Thyroid gland (tissue), 4 donors: ENCODE measurements around the gene LSM3. TPM values are rescaled to one million over a fixed set of nuclear protein-coding genes. Genes with fewer than 3 reads are reported as not detected.
A peak's percentile ranks its signal among the peaks of the same experiment; 100 is the strongest.

ENCODE experiments used
- DNase-seq, 2 donors: peaks; one replicate each; pipeline ENCODE4 v3.0.0-alpha.2; 2019
- H3K27ac ChIP-seq, 3 donors: fragments of 200-600 bp; sonication (generic); 1 replicate in 2 of 3; 2 replicates in 1 of 3; pipeline ENCODE4 v1.5.1; 2016 to 2019; ENCODE audit warnings: mild to moderate bottlenecking in 1 of 3, moderate library complexity in 1 of 3
- H3K27me3 ChIP-seq: fragments of 200-600 bp; sonication (generic); one replicate; pipeline ENCODE4 v1.5.1; 2019
- H3K36me3 ChIP-seq, 2 donors: fragments of 200-600 bp; sonication (generic); one replicate each; pipeline ENCODE4 v1.5.1; 2016 to 2019
- H3K4me1 ChIP-seq, 2 donors: fragments of 200-600 bp; sonication (generic); one replicate each; pipeline ENCODE4 v1.5.1; 2017 to 2019
- H3K4me3 ChIP-seq, 3 donors: fragments of 200-600 bp; sonication (generic); replicated peaks in 1 of 3; 1 replicate in 2 of 3; 2 replicates in 1 of 3; pipeline ENCODE4 v1.5.1; 2016; ENCODE audit warnings: mild to moderate bottlenecking in 1 of 3
- H3K9me3 ChIP-seq: fragments of 200-600 bp; sonication (generic); one replicate; pipeline ENCODE4 v1.5.1; 2017
- POLR2A ChIP-seq, 2 donors: fragments of 450-650 bp; IDR thresholded peaks; one replicate each; pipeline ENCODE4 v1.6.1; 2017; ENCODE audit warnings: antibody characterized with exemption in 2 of 2, mild to moderate bottlenecking in 2 of 2, moderate library complexity in 1 of 2
- WGBS, 2 donors: methylation state at CpG; one replicate each; pipeline ENCODE4 v1.1.5; 2017; 5-methylcytosine and 5-hydroxymethylcytosine counted together
- intact Hi-C: fragments of 100-400 bp; cut with DNase I; formaldehyde crosslinking; loops from one replicate; pipeline ENCODE4 v1.15.1; 2023
- total RNA-seq, 4 donors: library from RNA; depleted of rRNA; stranded (reverse); fragments of >200 nt; gene quantifications; one replicate each; pipeline ENCODE4 v1.2.3, GENCODE V29; 2016
- TF ChIP-seq, protein P1 (sequence below), 6 experiments: fragments of 200-600 bp in 3 of 6; fragments of 450-650 bp in 3 of 6; sonication (generic) in 3 of 6; IDR thresholded peaks; one replicate each; pipeline ENCODE4 v1.5.1; 2016 to 2019; ENCODE audit warnings: antibody characterized with exemption in 6 of 6, mild to moderate bottlenecking in 2 of 6, inconsistent platforms in 1 of 6, moderate library complexity in 1 of 6

The LSM3 gene
- total RNA-seq, 4 donors from 2014 or later: 9.9 to 15.6 (median 15.3) TPM

DNA sequence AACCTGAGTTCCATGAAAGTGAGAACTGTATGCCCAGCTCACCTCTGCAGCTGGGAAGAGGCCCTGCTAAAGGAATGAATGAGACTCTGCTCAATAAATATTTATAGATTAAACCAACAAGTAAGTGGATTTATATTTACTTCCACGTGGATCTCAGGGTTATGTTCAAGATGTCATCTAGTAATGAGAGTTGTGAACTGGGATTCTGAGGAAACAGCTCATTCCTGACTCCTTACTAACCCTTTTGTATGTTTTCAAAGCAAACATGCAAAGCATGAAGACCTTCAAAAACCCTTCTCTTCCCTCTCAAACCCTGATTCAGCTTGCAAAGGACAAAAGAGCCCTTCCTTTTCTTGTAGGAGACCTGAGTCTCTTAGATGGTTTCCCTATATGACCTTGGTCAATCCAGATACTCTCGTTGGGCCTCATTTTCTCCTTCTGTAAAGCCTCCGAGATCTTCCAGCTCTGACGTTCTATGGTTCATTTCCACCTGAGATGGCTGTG is 53.4 kb downstream of the LSM3 start:
- no peak for TF ChIP-seq POLR2A (IDR thresholded peaks at IDR 0.05)
- TF ChIP-seq, protein P1, sequence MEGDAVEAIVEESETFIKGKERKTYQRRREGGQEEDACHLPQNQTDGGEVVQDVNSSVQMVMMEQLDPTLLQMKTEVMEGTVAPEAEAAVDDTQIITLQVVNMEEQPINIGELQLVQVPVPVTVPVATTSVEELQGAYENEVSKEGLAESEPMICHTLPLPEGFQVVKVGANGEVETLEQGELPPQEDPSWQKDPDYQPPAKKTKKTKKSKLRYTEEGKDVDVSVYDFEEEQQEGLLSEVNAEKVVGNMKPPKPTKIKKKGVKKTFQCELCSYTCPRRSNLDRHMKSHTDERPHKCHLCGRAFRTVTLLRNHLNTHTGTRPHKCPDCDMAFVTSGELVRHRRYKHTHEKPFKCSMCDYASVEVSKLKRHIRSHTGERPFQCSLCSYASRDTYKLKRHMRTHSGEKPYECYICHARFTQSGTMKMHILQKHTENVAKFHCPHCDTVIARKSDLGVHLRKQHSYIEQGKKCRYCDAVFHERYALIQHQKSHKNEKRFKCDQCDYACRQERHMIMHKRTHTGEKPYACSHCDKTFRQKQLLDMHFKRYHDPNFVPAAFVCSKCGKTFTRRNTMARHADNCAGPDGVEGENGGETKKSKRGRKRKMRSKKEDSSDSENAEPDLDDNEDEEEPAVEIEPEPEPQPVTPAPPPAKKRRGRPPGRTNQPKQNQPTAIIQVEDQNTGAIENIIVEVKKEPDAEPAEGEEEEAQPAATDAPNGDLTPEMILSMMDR (IDR thresholded peaks at IDR 0.05): no peak
- no peaks in the 10 kb centered on the region for H3K27me3 ChIP-seq
- peak overlapping the region in 1 of 3 donors; percentile 80 for H3K27ac ChIP-seq
- peaks cover 63 to 90% of the 10 kb centered on the region in 2 donors for H3K4me1 ChIP-seq
- H3K4me3 ChIP-seq: no peak overlapping the region
- H3K36me3 ChIP-seq: no peaks in the 10 kb centered on the region
- intact Hi-C loops: no loop called here
- DNase-seq: no peak
- no peaks in the 10 kb centered on the region for H3K9me3 ChIP-seq
- 80 to 88% methylated on average over 4 of the region's 4 CpGs for WGBS, 2 donors

GRCh38 chr3:14234251-14235002 is 55.8 kb downstream of the LSM3 start:
- intact Hi-C loops: no loop called here
- Histone ChIP-seq H3K36me3 (no peaks in the 10 kb centered on the region), H3K4me3 (no peak overlapping the region), H3K27me3 (no peaks in the 10 kb centered on the region), H3K4me1 (peaks cover 48 to 77% of the 10 kb centered on the region in 2 donors), H3K27ac (peak overlapping the region; percentile 80 to 92 (median 91)), H3K9me3 (no peaks in the 10 kb centered on the region)
- DNase-seq: peak; percentile 93 to 95
- TF ChIP-seq, protein P1 (IDR thresholded peaks at IDR 0.05): peak in 1 of 6 experiments; percentile 15
- no peak for TF ChIP-seq POLR2A (IDR thresholded peaks at IDR 0.05)
- WGBS, 2 donors: 34 to 39% methylated on average over 12 of the region's 12 CpGs

DNA sequence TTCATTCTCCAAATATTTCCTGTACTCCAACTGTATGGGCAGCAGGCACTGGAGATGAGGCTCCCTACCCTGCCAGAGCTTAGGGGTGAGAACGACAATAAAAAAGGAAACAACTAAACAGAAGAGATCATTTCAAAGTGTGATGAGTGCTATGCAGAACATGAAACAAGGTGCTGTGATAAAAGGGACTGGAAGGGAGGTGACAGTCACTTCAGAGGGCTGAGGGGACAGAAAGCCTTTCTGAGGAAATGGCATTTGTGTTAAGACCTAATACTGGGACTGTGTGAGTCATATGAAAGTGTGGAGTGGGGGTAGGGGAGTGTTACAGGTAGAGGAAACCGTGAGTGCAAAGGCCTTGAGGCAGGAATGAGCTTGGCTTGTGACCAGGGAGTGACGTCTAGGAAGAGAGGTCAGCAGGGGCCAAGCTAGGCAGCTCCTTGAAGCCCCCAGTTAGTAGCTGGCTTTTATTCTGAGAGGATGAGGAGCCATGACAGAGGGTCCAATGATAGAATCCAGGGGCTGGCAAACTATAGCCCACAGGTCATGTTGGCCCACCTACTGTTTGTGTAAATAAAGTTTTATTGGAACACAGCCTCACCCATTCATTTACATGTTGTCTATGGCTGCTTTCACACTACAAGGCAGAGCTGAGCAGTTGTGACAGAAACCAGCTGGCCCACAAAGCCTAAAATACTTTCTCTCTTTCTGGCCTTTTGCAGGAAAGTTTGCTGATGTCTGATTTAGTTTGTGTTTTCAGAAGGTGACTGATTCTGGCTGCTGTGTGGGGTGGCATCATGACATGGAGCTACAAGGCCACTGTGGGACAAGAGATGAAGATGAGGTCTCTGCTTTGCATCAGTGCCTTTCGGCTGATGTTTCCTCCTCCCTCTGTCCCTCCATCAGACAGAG is 56.6 kb downstream of the LSM3 start:
- Histone ChIP-seq H3K4me1 (peaks cover 42 to 68% of the 10 kb centered on the region in 2 donors), H3K4me3 (no peak overlapping the region), H3K27ac (peak overlapping the region; percentile 80 to 92 (median 88)), H3K27me3 (no peaks in the 10 kb centered on the region), H3K36me3 (no peaks in the 10 kb centered on the region), H3K9me3 (no peaks in the 10 kb centered on the region)
- no peak for TF ChIP-seq POLR2A (IDR thresholded peaks at IDR 0.05)
- TF ChIP-seq, protein P1 (IDR thresholded peaks at IDR 0.05): no peak
- intact Hi-C loops: no loop called here
- peak in 1 of 2 donors; percentile 30 for DNase-seq
- WGBS, 2 donors: 54 to 58% methylated on average over 4 of the region's 4 CpGs

- peak in 1 of 2 donors; percentile 45 for DNase-seq
- Histone ChIP-seq H3K4me3 (no peak overlapping the region), H3K36me3 (no peaks in the 10 kb centered on the region), H3K27me3 (no peaks in the 10 kb centered on the region), H3K27ac (peak overlapping the region; percentile 80 to 92 (median 88)), H3K4me1 (peaks cover 37 to 63% of the 10 kb centered on the region in 2 donors), H3K9me3 (no peaks in the 10 kb centered on the region)
- intact Hi-C loops: no loop called here
- TF ChIP-seq, protein P1 (IDR thresholded peaks at IDR 0.05): no peak
- TF ChIP-seq POLR2A (IDR thresholded peaks at IDR 0.05): no peak
- WGBS, 2 donors: 79 to 86% methylated on average over 8 of the region's 8 CpGs
These were observed 57.3 kb downstream of the LSM3 start for GRCh38 chr3:14235912-14236295.
